ENCODE results near the gene ZNF221.

- TF ChIP-seq CTCF (IDR thresholded peaks at IDR 0.05) (no peak), POLR2A (IDR thresholded peaks at IDR 0.05) (no peak)
Observed at GRCh38 chr19:43983544-43983911, 32.5 kb downstream of the ZNF221 start.
